ENCODE results near the gene HOXD13. TPM values are rescaled to one million over a fixed set of nuclear protein-coding genes. Genes with fewer than 3 reads are reported as not detected.

Gene HOXD13
- total RNA-seq, 1 donor from 2014 or later, result not detected

DNA sequence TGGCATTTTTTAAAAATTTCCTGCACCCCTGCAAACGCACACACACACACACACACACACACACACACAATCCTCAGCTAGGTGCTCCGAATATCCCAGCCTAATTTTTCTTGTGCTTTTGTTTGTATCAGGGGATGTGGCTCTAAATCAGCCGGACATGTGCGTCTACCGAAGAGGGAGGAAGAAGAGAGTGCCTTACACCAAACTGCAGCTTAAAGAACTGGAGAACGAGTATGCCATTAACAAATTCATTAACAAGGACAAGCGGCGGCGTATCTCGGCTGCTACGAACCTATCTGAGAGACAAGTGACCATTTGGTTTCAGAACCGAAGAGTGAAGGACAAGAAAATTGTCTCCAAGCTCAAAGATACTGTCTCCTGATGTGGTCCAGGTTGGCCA lies 1.8 kb downstream of the HOXD13 start:
- no peak for DNase-seq

DNA sequence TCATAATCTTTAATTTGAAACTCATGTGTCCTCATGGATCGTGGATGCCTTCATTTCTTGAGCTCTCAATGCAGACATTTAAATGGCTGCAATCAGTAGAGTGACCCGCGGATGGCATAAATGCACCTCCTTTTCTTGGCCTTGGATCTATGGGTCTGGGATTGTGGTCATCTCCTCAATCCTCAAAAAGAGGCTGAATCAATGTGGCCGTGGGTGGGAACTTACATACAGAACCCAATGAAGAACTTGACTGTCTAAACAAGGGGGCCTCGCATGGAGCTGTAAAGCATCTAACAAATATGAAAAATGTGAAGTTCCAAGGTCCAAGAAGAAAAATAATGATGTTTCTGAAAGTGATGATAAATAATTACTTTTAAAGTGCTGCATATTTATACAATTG lies 2.9 kb downstream of the HOXD13 start:
- DNase-seq, result no peak

GRCh38 chr2:176096243-176096985 lies 3.9 kb downstream of the HOXD13 start:
- no peak for DNase-seq

DNA sequence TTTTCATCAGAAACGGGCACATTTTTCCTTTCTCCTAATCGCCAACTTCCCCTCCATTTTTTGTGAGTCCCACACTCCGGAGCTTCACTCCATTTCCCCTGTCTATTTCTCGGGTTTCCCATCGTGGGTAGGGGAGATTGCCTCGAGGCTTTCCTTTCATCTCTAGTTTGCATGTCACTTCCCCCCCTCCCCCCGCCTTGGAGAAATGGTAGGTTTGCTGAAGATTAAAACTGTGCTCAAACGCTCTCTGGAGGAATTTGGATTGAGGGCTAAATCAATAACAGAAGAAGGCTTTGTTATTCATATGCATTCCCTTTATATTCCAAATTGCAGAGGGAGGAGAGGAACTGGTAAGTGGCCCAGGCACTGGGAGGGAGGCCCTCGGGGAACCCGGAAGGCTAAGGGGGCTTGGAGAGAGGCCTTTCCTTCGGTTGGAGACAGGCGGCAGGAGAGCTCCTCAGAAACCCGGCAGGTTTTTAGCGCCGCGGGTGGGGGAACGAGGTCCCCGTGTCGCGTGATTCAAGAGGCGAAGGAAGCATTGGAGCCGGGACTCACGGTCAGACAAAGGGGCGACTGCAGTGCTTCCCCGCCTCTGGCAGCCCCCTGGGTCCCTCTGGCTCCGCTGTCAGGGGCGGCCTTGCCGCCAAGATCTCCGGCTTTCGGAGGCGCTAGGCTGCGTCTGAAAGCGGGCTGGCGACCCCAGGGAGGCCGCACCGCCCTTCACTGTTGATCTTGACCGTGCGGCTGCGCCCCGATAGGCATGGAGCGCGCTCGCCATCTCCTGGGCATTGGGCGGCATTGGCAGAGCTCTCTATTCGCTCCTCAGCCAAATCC lies 4.7 kb downstream of the HOXD13 start:
- no peak for DNase-seq

- DNase-seq, result no peak
Observed at GRCh38 chr2:176097820-176098365, 5.4 kb downstream of the HOXD13 start.

GRCh38 chr2:176098366-176099158 lies 6.0 kb downstream of the HOXD13 start:
- no peak for DNase-seq

DNA sequence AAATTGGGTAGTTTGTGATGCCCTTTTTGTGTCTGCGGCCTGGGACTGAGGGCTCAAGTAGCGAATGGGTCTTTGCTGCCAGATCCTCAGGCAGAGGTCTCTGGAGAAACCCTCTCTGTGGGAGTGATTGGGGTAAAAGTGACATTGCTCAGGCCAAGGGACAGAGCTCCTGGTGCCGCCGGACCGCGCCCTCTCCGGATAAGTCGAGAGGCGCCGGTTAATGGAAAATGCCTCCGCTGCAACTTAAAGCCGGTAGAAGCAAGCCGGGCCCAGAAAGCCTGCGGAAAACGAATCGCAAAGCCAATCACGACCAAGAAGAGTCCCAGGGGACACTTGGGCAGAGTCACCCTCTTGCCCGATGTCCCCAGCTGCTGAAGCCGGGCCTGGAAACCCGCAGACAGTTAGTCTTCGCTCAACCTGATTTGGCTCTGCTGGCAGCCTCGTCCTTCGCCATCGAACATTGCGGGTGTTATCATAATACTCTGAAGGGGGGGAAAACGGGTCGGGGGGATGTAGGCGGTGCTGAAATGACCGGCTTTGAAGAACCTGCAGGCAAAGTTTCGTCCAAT lies 6.7 kb downstream of the HOXD13 start:
- DNase-seq, result no peak

DNA sequence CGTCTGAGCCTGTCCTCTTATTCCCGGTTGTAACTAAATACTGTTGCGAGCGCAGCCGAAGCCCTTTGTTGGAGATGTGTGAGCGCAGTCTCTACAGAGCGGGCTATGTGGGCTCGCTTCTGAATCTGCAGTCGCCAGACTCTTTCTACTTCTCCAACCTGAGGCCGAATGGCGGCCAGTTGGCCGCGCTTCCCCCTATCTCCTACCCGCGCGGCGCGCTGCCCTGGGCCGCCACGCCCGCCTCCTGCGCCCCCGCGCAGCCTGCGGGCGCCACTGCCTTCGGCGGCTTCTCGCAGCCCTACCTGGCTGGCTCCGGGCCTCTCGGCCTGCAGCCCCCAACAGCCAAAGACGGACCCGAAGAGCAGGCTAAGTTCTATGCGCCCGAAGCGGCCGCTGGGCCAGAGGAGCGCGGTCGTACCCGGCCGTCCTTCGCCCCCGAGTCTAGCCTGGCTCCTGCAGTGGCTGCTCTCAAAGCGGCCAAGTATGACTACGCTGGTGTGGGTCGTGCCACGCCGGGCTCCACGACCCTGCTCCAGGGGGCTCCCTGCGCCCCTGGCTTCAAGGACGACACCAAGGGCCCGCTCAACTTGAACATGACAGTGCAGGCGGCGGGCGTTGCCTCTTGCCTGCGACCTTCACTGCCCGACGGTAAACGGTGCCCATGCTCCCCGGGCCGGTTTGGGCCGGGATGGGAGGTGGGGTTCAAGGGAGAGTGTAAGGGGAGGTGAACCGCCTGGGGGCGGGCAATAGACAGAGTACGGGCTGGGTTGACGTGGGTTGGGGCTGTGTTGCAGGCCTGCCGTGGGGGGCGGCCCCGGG lies 7.4 kb downstream of the HOXD13 start, which contains the start of gene HOXD12:
HOXD12 (plus strand) TSS at position 68 of the 819 bp plus-strand sequence; CDS start at position 75, 7 bp downstream.
- DNase-seq, result no peak

DNA sequence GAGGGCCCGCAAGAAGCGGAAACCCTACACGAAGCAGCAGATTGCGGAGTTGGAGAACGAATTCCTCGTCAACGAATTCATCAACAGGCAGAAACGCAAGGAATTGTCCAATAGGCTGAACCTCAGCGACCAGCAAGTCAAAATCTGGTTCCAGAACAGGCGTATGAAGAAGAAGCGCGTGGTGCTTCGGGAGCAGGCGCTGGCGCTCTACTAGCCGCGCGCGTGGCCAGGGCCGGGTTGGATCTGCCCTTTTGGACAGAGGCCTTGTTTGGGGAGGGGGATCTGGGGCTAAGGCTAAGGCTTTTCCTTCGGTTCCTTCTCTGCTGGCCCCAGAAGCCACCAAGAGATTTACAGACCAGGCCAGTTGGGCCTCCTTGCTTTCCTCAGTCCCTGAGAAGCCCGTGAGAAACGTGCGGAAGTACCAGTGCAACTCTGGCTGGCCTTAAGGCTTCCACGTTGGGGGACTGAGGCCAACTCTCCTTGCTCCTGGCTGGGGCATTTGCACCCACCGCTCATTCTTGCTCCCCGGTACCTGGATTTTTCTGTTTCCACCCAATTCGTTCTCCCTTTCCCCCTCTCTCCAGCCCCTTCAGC lies 8.1 kb downstream of the HOXD13 start:
- no peak for DNase-seq

GRCh38 chr2:176101216-176101830 lies 8.8 kb downstream of the HOXD13 start:
- DNase-seq, result no peak

GRCh38 chr2:176101842-176102241 lies 9.3 kb downstream of the HOXD13 start:
- no peak for DNase-seq

GRCh38 chr2:176102309-176102866 lies 9.9 kb downstream of the HOXD13 start:
- DNase-seq, result no peak

- no peak for DNase-seq
Observed at GRCh38 chr2:176103194-176103593, 10.7 kb downstream of the HOXD13 start.

DNA sequence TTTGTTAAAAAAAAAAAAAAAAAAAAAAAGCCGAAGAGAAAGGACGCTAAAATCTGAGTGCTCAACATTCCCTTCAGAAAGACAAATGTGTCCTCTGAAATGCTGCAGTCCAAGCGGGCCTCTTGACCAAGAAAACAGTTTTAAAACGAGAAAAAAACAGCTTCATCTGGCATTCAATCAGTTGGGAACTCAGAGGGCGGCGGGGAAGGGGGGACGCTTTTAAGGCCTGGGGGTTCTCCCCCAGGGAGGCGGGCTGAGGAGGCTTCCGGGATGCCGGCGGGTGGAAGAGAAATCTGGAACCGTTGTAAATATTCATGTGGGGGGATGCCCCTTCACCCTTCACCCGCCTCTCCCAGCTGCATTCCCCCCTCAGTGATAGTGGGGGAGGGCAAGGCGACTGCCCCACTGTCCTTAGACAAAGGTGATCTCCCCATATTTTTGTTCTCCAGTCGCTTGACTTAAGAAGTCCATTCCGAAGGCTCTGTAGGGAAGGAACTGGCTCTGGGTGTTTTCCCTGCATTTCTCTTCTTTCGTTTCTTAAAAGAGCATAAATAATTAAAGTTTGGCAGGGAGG lies 11.3 kb downstream of the HOXD13 start:
- no peak for DNase-seq

DNA sequence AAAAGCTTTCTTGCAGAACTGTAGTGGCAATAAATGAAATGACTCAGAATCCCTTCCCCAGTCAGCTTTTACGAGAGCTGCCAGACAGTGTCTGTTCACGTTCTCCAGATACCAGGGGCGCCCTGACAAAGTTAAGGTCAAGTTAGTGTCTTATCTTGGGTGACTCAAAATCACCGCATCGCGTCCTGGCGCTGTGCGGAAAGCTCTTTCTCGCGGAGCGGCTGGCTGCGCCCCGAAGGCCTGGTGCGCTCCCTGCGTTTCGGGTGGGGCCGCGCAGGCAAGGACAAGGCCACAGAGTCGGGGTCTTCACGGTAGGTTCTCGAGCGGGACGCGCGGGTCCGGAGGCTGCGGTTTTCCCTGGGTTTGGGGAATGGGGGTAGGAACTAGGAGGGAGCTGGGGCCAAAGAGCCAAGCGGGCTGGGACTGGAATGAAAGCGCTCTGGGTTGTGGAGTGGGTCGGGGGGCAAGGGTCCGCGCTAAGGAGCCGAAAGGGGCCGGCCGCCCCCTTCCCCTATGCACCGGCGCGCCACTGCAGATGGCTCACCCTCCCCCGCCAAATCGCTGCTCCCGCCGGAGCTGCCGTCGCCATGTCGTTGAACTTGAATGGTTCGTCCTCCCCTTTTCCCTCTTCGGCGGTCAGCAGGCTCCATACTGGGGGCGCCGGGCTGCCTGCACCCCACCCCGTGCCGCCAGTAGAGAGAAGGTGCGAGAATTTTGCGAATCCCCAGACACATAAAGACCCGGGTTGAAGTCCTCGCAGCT lies 12.0 kb downstream of the HOXD13 start:
- DNase-seq, result no peak

DNA sequence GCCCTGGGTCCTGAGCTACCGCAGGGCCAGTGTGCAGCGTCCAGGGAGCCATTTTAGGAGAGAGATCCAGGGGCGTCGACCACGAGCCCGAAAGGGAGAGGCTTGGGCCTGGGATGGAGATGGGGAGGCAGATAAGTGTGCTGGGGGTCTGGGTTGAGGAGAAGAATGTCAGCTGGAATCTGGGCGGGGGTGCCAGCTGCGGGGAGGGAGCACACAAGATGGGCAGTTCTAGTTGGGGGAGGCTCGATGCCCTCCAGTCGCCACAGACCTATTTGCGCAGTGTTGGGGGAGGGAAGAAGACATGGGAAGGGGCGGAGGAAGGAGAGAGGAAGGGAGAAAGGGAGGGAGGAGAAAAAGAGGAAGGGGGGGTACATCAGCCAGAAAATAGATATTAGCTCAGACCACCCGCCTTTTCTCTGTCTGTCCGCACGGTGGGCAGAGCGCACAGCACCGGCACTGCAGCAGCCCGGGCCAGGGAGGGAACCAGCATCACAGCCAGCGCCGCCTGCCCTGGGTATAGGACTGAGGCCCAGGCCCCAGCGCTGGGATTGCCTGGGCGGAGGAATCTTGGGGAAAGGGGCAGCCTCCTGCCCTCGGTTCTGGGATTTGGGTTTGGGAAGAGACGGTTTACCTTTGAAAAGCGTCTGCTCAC lies 12.7 kb downstream of the HOXD13 start:
- DNase-seq, result no peak

GRCh38 chr2:176105730-176106580 lies 13.4 kb downstream of the HOXD13 start:
- DNase-seq, result no peak

Data from skin of body (tissue), 2 donors.